ENCODE measurements around the gene TMSB10. TPM values are rescaled to one million over a fixed set of nuclear protein-coding genes. Genes with fewer than 3 reads are reported as not detected.

Gene TMSB10
- total and polyA plus RNA-seq, 4 experiments from 2014 or later, result 1,218 to 6,561 (median 3,402) TPM

DNA sequence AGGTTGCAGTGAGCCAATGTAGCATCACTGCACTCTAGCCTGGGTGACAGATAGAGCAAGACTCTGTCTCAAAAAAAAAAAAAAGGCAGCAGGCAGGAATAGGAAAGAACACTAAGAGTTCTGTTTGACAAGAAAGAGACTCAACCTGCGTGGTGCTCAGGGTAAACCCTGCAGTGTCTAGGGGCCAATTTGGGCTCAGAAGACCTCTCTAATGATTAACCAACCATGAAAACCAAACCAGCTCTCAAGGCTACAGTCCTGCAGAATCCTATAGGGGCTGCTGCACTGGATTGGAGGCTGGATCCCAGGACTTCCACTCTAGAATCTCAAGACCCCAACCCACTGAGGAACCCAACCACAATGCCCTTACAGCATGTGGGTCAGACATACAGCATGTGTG is 27.0 kb upstream of the TMSB10 start:
- H3K4me1 ChIP-seq (ENCODE audit: insufficient read depth, low read length), result peaks cover 64% of the 10 kb centered on the region
- DNase-seq, result no peak
- Mint-ChIP-seq H3K9me3 (no peaks in the 10 kb centered on the region), H3K4me1 (peaks cover 50 to 90% (median 64%) of the 10 kb centered on the region in 4 donors), H3K36me3 (peaks cover 14 to 36% of the 10 kb centered on the region in 2 donors), H3K27ac (peak overlapping the region; percentile 30 to 94 (median 84)), H3K27me3 (no peaks in the 10 kb centered on the region), H3K4me3 (peak overlapping the region; percentile 93 to 98 (median 96))
- intact Hi-C loops (cut with micrococcal nuclease), result loop anchor here (2.0 kb wide), 1 partner anchor 32 kb away; no protein-coding TSS in a partner anchor
- H3K27ac ChIP-seq (ENCODE audit: low read depth, low read length), result peak overlapping the region; percentile 72
- H3K4me3 ChIP-seq (ENCODE audit: low read length in 2 of 2), result peak overlapping the region; percentile 38 to 93
- CTCF ChIA-PET (ENCODE audit: partially characterized antibody), result interaction anchor here (1.0 to 14.5 kb wide), 4 partner anchors 8 to 44 kb away, joined by 3 to 271 read pairs (median 72); partner anchors contain the start of gene TMSB10
- H3K36me3 ChIP-seq (ENCODE audit: insufficient read depth, low read length), result peaks cover 7% of the 10 kb centered on the region
- POLR2A ChIA-PET (ENCODE audit: partially characterized antibody), result interaction anchor here (1.3 to 7.0 kb wide), 7 partner anchors 9 to 61 kb away, joined by 3 to 201 read pairs (median 40); partner anchors contain the start of gene TMSB10
- H3K27me3 ChIP-seq (ENCODE audit: insufficient read depth, low read length), result no peaks in the 10 kb centered on the region
- no peaks in the 10 kb centered on the region for H3K9me3 ChIP-seq (ENCODE audit: control insufficient read depth in 1 of 2, low read length in 2 of 2)

DNA sequence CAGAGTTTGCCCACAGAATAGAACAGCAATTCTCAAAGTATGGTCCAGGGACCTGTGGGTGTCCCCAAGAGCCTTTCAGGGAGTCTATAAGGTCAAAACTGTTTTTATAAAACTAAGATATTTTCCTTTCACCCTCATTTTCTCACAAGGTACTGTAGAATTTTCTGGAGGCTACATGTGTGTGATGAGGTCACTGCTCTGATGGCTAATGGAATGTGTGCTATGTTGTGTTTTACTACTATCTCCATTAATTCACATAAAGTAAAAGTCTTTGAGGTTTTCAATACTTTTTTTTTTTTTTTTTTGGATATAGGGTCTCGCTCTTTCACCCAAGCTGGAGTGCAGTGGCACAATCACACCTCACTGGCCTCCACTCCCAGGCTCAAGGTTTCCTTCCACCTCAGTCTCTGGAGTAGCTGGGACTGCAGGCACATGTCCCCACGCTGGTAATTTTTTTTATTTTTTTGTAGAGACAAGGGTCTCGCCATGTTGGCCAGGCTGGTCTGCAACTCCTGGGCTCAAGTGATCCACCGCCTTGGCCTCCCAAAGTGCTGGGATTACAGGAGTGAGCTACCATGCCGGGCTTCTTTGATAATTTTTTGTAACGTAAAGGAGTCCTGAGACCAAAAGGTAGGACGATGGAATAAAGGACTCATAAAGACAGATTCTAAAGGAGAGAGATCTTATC is 26.4 kb upstream of the TMSB10 start:
- POLR2A ChIA-PET (ENCODE audit: partially characterized antibody), result interaction anchor here (0.7 to 7.0 kb wide), 12 partner anchors 10 to 363 kb away, joined by 3 to 201 read pairs (median 32); partner anchors contain the start of genes DNAH6 and TMSB10
- peaks cover 47 to 84% (median 61%) of the 10 kb centered on the region in 4 donors for H3K4me1 Mint-ChIP-seq
- no peaks in the 10 kb centered on the region for H3K27me3 Mint-ChIP-seq
- peaks cover 7% of the 10 kb centered on the region for H3K36me3 ChIP-seq (ENCODE audit: insufficient read depth, low read length)
- H3K27me3 ChIP-seq (ENCODE audit: insufficient read depth, low read length), result no peaks in the 10 kb centered on the region
- H3K27ac ChIP-seq (ENCODE audit: low read depth, low read length), result peak overlapping the region; percentile 72
- no peaks in the 10 kb centered on the region for H3K9me3 Mint-ChIP-seq
- no peak for DNase-seq
- intact Hi-C loops (cut with micrococcal nuclease), result loop anchor here (2.0 kb wide), 1 partner anchor 32 kb away; no protein-coding TSS in a partner anchor
- H3K36me3 Mint-ChIP-seq, result peaks cover 10 to 30% of the 10 kb centered on the region in 2 donors
- H3K27ac Mint-ChIP-seq, result peak overlapping the region; percentile 38 to 94 (median 88)
- H3K4me3 Mint-ChIP-seq, result peak overlapping the region; percentile 93 to 98 (median 96)
- H3K4me3 ChIP-seq (ENCODE audit: low read length in 2 of 2), result peak overlapping the region; percentile 38 to 93
- no peaks in the 10 kb centered on the region for H3K9me3 ChIP-seq (ENCODE audit: control insufficient read depth in 1 of 2, low read length in 2 of 2)
- CTCF ChIA-PET (ENCODE audit: partially characterized antibody), result interaction anchor here (0.7 to 14.5 kb wide), 9 partner anchors 8 to 382 kb away, joined by 3 to 271 read pairs (median 7); partner anchors contain the start of gene TMSB10
- H3K4me1 ChIP-seq (ENCODE audit: insufficient read depth, low read length), result peaks cover 60% of the 10 kb centered on the region

DNA sequence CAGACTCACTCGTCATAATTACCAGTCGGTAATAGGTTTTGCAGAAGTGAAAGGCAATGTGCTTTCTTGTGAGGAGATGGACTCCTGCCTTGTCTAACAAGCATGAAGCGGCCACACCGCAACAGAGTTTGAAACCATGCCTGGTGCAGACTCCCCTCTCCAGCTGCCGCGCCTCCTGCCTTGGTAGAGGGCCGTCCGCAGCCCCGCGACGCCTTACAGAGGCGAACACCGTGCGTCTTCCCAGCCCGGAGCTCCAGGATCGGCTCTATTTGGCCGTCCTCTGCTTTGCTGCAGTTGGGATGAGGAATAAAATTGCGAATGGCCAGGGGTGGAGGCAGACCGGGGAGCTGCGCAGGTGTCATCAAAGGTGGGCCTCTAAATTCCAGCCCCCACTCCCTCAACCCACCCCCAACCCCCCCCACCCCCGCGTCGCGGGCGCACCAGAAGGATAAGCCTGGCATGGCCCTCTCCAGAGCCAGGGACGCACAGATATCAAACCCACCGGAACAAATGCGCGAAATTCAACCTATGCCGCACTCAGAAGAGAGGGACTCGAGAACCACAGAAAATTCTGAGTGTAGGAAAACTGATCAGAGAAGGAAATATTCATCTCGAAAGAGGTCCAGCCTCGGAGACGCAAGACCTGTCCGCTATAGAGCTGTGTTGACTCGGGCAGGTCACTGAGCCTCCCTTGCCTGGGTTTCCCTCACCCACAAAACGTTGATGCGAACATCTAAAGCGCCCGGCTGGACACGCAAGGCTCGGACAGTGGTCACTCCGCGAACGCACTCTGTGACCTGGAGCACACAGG is 25.7 kb upstream of the TMSB10 start:
- Mint-ChIP-seq H3K4me3 (peak overlapping the region; percentile 93 to 98 (median 96)), H3K36me3 (peaks cover 10 to 23% of the 10 kb centered on the region in 2 donors), H3K4me1 (peaks cover 40 to 76% (median 57%) of the 10 kb centered on the region in 4 donors), H3K27ac (peak overlapping the region; percentile 84 to 97 (median 92)), H3K27me3 (no peaks in the 10 kb centered on the region), H3K9me3 (no peaks in the 10 kb centered on the region)
- no peaks in the 10 kb centered on the region for H3K27me3 ChIP-seq (ENCODE audit: insufficient read depth, low read length)
- peak overlapping the region; percentile 67 to 93 for H3K4me3 ChIP-seq (ENCODE audit: low read length in 2 of 2)
- intact Hi-C loops (cut with micrococcal nuclease), result loop anchor here (2.0 to 5.0 kb wide), 3 partner anchors 33 to 362 kb away; partner anchors contain the start of gene DNAH6
- CTCF ChIA-PET (ENCODE audit: partially characterized antibody), result interaction anchor here (0.7 to 14.5 kb wide), 17 partner anchors 9 to 382 kb away, joined by 3 to 271 read pairs (median 6); partner anchors contain the start of gene TMSB10
- H3K36me3 ChIP-seq (ENCODE audit: insufficient read depth, low read length), result peaks cover under 1% of the 10 kb centered on the region
- H3K9me3 ChIP-seq (ENCODE audit: control insufficient read depth in 1 of 2, low read length in 2 of 2), result no peaks in the 10 kb centered on the region
- peak overlapping the region; percentile 72 for H3K27ac ChIP-seq (ENCODE audit: low read depth, low read length)
- H3K4me1 ChIP-seq (ENCODE audit: insufficient read depth, low read length), result peaks cover 52% of the 10 kb centered on the region
- DNase-seq, result no peak
- POLR2A ChIA-PET (ENCODE audit: partially characterized antibody), result interaction anchor here (0.7 to 7.0 kb wide), 24 partner anchors 8 to 387 kb away, joined by 3 to 201 read pairs (median 15); partner anchors contain the start of genes DNAH6, KCMF1 and TMSB10

DNA sequence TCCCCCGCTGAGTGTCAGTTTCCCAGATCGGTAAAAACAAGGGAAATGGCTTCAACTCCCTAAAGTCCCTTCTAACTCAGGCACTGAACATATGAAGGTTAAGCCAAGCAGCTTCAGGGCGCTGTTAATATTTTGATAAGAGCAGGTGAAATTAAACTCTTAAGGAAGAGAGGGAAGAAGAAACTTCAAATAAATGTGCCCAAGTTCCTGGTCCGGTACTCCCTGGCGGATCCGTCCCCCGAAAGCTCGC is 25.1 kb upstream of the TMSB10 start:
- no peak for DNase-seq
- CTCF ChIA-PET (ENCODE audit: partially characterized antibody), result interaction anchor here (0.9 to 14.5 kb wide), 16 partner anchors 8 to 363 kb away, joined by 3 to 271 read pairs (median 7); partner anchors contain the start of gene TMSB10
- Mint-ChIP-seq H3K27me3 (no peaks in the 10 kb centered on the region), H3K9me3 (no peaks in the 10 kb centered on the region), H3K4me3 (peak overlapping the region; percentile 93 to 98 (median 96)), H3K4me1 (peaks cover 35 to 71% (median 52%) of the 10 kb centered on the region in 4 donors), H3K27ac (peak overlapping the region; percentile 84 to 97 (median 92)), H3K36me3 (peaks cover 6 to 17% of the 10 kb centered on the region in 2 donors)
- POLR2A ChIA-PET (ENCODE audit: partially characterized antibody), result interaction anchor here (1.0 to 7.0 kb wide), 25 partner anchors 8 to 387 kb away, joined by 3 to 201 read pairs (median 15); partner anchors contain the start of genes DNAH6, KCMF1 and TMSB10
- intact Hi-C loops (cut with micrococcal nuclease), result loop anchor here (5.0 kb wide), 2 partner anchors 132 to 363 kb away; partner anchors contain the start of gene DNAH6
- Histone ChIP-seq H3K36me3 (ENCODE audit: insufficient read depth, low read length) (no peaks in the 10 kb centered on the region), H3K9me3 (ENCODE audit: control insufficient read depth in 1 of 2, low read length in 2 of 2) (no peaks in the 10 kb centered on the region), H3K4me3 (ENCODE audit: low read length in 2 of 2) (peak overlapping the region; percentile 67 to 93), H3K27me3 (ENCODE audit: insufficient read depth, low read length) (no peaks in the 10 kb centered on the region), H3K27ac (ENCODE audit: low read depth, low read length) (peak overlapping the region; percentile 72), H3K4me1 (ENCODE audit: insufficient read depth, low read length) (peaks cover 47% of the 10 kb centered on the region)

DNA sequence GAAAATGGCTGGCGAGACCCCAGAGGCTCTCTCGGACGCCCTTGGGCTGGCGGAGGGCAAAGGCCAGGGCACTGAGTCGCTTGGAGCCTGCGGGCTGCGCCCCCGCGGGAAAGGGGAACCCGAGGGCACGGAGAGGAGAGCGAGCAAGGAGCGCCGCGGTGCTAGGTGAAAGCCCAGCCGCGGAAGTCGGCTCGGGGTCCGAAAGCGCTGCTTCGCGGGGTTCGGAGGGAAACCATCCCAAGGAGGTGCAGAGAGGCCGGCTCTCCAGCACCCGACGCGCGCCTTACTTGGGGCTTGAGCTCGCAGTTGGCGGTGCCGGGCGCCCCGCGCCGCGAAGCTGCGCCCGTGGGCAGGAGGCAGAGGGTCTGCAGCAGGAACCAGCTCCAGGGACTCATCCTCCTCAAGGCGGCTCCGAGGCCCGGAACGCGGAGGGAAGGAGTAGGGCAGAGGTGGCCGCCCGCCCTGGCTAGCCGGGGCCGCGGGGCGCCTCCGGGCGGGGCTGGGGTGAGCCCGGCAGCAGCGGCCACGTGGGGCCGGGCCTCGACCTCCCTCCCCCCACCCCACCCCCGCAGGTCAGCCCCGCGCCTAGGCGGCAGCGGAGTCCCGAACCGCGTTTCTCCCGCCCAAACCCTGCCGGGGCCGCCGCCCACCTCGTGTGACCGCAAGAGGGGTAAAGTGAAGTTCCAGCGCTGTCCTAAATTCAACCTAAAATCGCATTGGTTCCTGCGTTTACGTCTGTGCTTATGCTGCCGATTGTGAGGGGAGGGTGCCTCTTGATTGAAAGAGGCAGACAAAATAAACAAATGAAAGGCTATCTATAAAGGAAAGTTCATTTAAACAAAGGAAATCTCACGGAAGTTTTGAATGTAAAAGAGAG is 24.6 kb upstream of the TMSB10 start, which contains the start of gene TRABD2A:
Gene TRABD2A, minus strand, starts transcription at position 440 of the 877 bp plus-strand sequence. Its CDS starts 45 bp downstream, at position 395.
- peaks cover 32 to 65% (median 47%) of the 10 kb centered on the region in 4 donors for H3K4me1 Mint-ChIP-seq
- intact Hi-C loops (cut with micrococcal nuclease), result loop anchor here (1.0 to 5.0 kb wide), 3 partner anchors 12 to 364 kb away; partner anchors contain the start of gene DNAH6
- peak within 1 kb of the TSS; percentile 72 for H3K27ac ChIP-seq (ENCODE audit: low read depth, low read length)

More for the DNA sequence above, 24.6 kb upstream of the TMSB10 start, which contains the start of gene TRABD2A:
- Histone ChIP-seq H3K36me3 (ENCODE audit: insufficient read depth, low read length) (no peaks in the 10 kb centered on the region), H3K4me3 (ENCODE audit: low read length in 2 of 2) (peak within 1 kb of the TSS; percentile 67 to 93), H3K4me1 (ENCODE audit: insufficient read depth, low read length) (peaks cover 41% of the 10 kb centered on the region), H3K27me3 (ENCODE audit: insufficient read depth, low read length) (no peaks in the 10 kb centered on the region), H3K9me3 (ENCODE audit: control insufficient read depth in 1 of 2, low read length in 2 of 2) (no peaks in the 10 kb centered on the region)
- Mint-ChIP-seq H3K9me3 (no peaks in the 10 kb centered on the region), H3K27ac (peak within 1 kb of the TSS; percentile 84 to 98 (median 97)), H3K4me3 (peak within 1 kb of the TSS; percentile 94 to 99 (median 97)), H3K27me3 (no peaks in the 10 kb centered on the region), H3K36me3 (peaks cover 5 to 16% of the 10 kb centered on the region in 2 donors)
- ChIA-PET POLR2A (ENCODE audit: partially characterized antibody) (interaction anchor here (0.6 to 7.0 kb wide), 29 partner anchors 9 to 388 kb away, joined by 3 to 201 read pairs (median 10); partner anchors contain the start of genes DNAH6, KCMF1 and TMSB10), CTCF (ENCODE audit: partially characterized antibody) (interaction anchor here (0.8 to 14.5 kb wide), 21 partner anchors 8 to 421 kb away, joined by 3 to 271 read pairs (median 7); partner anchors contain the start of gene TMSB10)
- DNase-seq, result peak; percentile 66 to 76 (median 72)

Measured in CD4-positive, alpha-beta memory T cell (primary cell).